Cortex of kidney (tissue), 1 donor: ENCODE data around the gene DPP6.
"Not testable (repeated sequence)": the region's sequence is repeated elsewhere in the genome, so short reads cannot be mapped to it uniquely, and the experiment has no call there.

ENCODE experiments used
- DNase-seq: peaks from one replicate; lab custom pipeline; 2025; lab: John Stamatoyannopoulos, UW

Gene DPP6

GRCh38 chr7:154910977-154911376 lies 858.8 kb downstream of the DPP6 start:
- no peak for DNase-seq

DNA sequence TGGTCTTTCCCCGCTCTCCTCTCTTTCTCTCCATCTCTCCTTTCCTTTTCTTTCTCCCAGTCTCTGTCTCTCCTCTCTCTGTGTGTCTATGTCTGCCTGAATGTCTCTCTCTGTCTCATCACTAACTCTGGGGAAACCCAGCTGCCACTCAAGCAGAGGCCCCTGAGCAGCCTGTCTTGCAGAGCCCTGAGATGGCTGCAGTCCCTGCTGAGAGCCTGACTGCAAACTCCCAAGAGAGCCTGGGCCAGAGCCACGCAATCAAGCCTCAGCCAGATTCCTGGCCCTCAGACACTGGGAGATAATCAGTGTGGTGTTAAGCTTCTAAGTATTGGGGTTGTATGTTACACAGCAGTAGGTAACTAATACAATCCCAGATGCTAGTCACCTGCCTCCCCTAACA lies 859.2 kb downstream of the DPP6 start:
- no peak for DNase-seq

- DNase-seq: no peak
Measured at GRCh38 chr7:154911862-154912455, 859.8 kb downstream of the DPP6 start.

DNA sequence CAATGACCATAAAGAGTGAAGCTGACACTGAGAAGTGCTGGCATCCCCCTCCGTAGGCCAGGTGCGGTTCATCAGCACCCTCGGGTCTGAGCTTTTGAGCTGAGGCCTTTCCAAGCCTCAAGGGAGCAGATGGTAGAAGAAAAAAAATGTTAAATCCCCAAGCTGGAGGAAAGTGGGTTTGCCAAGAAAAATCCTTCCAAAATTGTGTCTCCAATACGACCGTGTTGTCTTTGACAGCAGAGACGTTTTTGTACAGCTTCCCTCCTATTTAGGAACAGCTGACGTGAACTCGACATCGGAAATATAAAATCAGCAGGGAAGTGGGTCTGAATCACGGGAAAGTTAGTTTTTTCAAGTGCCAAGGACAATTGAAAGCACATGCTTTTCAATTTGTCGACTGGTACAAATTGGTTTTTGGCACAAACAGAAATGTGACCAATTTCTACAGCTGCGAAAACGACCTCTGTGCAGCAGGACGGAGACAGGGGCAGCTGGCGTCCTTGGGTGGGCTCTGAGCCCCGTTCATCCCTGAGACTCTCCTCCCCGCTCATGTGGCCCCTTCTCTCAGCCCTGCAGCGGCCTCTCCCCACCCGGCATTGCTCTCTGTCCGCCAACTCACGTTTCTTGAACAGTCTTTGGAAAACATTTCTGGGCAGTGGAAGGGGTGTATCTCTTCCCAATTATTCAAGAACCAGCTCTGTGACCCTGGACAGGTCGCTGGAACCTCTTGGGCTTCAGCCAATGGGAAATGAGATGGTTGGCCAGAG lies 860.9 kb downstream of the DPP6 start:
- no peak for DNase-seq

DNA sequence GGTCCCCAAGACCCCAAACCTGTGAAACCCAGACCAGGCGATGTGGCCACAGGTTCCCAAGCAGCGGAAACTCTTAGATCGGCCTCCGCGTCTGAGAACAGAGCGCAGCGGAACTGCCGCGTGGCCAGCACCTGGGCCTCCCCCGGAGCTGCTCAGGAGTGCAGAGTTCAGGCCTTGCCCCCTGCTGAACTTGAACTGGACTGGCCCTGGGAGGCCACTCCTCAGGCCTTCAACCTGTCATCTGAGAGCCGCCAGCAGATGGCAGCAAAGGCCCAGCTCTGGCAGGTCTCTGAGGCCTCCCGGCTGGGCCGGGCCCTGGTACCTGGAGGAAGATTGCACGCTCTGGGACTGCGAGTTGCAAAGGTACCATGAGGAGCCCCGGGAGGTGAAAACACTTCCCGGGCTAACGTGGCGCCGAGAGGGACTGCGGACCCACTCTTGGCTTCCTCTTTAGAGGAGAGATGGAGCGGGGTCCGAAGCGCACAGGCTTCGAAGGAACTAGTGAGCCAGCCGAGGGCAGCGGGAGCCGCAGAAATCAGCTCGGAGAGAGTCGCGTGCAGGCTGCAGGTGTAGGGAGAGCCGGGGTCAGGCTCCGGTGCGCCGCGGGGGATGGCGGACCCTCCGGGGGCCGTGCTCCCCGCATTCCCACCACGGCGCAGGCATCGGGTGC lies 861.6 kb downstream of the DPP6 start:
- no peak for DNase-seq

GRCh38 chr7:154914308-154914995 lies 862.3 kb downstream of the DPP6 start:
- no peak for DNase-seq

GRCh38 chr7:154914996-154915380 lies 862.8 kb downstream of the DPP6 start:
- DNase-seq: no peak

DNA sequence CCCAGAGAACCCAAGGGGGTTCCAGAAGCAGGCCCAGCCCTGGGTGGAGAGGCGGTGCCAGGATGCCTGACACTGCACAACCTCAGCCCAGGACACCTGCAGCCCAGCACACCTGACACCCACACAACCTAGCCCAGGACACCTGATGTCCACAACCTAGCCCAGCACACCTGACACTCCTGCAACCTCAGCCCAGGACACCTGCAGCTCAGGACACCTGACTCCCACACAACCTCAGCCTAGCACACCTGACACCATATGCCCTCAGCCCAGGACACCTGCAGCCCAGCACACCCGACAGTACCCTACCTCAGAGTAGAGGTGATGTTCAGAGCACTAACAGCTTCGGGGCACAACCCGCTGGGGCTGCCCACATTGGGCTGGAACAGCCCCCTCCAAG lies 863.4 kb downstream of the DPP6 start:
- no peak for DNase-seq

DNA sequence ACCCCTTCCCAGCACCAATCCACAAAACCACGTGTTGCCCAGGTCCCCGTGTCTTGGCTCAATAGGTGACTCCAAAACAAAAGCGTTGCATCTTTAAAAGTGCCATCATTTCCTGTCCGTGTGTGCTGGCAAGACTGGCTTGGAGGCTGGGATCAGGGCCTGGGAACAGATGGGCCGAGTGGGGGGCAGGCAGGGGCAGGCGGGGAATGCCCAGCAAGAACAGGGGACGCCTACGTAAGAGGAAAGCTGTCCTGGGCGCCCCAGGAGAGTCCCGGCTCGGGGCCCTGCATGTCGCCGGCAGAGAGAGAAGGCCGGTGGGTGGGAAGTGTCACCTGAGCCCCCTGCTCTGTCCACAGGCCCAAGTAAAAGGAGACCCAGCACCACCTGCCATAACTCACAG lies 864.2 kb downstream of the DPP6 start:
- DNase-seq: no peak

DNA sequence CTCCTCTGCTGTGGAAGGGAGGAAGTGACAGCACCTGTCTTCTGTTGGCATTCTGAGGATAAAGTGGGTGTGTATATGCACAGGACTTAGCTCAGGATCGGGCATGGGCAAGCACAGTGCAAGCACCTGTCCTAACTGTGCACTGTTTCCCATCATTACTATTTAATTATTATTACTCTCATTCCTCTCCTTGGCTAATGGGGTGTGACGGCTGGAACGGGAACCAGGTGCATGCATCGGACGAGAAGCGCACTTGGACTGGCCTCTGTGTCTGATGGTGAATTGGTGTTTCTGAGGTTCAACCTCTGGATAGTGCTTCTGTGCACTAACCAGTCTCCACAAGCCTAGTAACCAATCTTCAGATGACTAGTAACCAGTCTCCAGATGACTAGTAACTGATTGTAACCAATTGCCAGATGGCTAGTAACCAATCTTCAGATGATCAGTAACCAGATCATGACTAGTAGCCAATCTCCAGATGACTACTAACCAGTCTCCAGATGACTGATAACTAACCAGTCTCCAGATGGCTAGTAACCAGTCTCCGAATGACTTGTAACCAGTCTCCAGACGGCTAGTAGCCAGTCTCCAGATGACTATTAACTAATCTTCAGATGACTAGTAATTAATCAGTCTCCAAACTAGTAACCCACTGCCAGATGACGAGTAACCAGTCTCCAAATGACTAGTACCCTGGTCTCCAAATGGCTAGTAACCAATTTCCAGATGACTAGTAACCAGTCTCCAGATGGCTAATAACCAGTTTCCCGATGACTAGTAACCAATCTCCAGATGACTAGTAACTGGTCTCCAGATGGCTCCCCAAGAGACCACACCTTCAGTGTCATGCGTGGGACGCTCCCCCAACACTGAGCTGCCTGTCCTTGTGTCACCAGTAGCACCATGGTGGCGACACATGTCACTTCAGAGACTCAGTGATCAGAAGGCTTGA lies 864.9 kb downstream of the DPP6 start:
- DNase-seq: no peak

- DNase-seq: no peak
Measured at GRCh38 chr7:154917808-154918160, 865.6 kb downstream of the DPP6 start.

GRCh38 chr7:154918266-154918665 lies 866.1 kb downstream of the DPP6 start:
- DNase-seq: no peak

GRCh38 chr7:154918741-154919140 lies 866.5 kb downstream of the DPP6 start:
- no peak for DNase-seq

DNA sequence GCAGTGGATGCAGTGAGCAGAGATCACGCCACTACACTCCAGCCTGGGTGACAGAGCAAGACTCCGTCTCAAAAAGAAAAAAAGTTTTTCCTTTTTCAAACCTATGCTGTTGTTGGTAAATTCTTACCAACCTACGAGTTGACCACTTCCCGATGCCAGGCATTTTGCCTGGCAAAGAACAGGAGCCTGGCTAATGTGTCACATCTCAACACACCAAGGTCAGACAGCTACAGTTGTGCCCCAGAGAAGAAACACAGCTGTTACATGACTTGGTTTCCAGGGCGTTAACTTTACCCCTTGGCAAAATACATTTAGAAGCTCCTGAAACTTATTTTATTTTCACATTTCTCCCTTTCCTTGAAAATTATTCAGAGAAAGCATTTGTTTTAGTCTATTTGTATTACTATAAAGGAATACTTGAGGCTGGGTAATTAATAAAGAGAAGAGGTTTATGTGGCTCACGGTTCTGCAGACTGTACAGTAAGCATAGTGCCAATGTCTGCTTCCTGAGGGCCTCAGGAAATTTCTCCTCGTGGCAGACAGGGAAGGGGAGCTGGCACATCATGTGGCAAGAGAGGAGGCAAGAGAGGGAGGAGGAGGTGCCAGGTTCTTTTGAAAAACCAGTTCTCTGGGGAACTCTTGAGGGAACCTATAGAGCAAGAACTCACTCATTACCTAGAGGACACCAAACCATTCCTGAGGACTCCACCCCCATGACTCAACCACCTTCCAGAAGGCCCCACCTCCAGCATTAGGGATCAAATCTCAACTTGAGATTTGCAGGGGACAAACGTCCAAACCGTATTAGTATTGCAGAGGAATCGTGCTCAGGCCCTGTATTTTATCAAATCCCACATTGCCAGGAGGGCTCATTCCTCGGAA lies 867.4 kb downstream of the DPP6 start:
- DNase-seq: no peak

- DNase-seq: not testable (repeated sequence)
Measured at GRCh38 chr7:154922472-154922871, 870.3 kb downstream of the DPP6 start.

- no peak for DNase-seq
Measured at GRCh38 chr7:154927624-154928125, 875.5 kb downstream of the DPP6 start.

DNA sequence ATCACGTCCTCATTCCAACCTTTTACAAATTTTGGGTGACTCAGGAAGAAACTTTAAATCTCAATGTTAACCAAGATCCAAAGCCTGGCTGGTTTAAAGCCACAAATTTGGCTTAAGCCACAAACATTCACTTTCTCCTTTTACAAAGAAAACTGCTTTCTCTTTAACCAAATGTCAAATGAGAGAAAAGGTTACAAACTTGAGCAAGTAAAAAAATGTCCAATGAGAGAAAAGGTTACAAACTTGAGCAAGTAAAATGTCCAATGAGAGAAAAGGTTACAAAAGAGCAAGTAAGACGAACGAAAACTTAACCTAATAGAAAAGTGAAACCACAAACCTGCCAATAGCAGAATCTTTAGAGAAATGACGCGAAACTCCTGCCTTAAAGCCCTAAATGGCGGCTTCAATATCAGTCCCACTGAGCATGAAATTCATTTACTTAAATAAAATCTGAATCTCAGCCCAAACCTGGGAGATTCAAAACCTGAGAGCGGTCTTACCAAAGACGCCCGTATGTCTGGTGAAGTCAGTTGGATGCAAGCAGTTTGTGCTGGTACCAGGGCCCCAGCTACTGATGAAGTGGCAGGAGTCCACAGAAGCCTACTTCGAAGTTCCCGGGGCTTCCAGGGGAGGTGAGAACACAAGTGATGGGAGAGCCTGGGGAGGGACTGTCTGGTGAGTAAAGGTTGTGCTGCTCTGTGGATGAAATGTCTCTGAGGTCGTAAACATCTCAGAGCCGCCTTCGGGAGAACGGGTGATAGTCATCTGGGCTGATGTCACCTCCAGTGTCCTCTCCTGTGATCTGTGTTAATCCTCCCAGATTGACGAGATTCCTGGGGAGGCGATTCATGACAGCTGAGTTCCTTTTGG lies 876.2 kb downstream of the DPP6 start:
- no peak for DNase-seq

GRCh38 chr7:154929006-154929726 lies 877.0 kb downstream of the DPP6 start:
- DNase-seq: no peak

DNA sequence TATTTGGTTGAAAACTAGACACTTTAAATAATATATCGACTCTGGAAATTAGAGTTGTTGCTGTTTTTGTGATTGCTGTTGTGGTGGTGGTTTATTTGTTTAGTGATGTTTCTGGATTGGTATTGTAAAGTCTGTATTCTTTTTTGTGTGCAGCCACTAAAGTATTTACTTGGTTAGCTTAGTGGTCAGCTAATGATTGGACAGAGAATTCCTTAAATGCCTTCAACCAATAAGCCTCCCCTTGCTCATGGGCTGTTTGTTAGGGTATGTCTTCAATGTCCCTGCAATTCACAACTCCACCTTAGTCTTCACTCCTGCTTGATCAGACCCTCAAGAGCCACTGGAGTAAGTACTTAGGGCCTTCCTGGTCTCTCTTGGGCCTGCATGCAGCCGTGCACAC lies 879.7 kb downstream of the DPP6 start:
- no peak for DNase-seq
